A549 treated with Mapracorat at 1 μM for 4 hours (cell line): Measurements from ENCODE around the gene KCNA5. TPM values are rescaled to one million over a fixed set of nuclear protein-coding genes. Genes with fewer than 3 reads are reported as not detected.

Experiments
- total RNA-seq: library from RNA; stranded (reverse); fragments of 200-300 nt; extraction: Qiagen RNA extraction; gene quantifications from 5 replicates; pipeline ENCODE4 v1.2.3, GENCODE V29; 2022

KCNA5 gene
- total RNA-seq = not detected in 5 replicates

GRCh38 chr12:5043589-5044419 is at the start of gene KCNA5:
Gene KCNA5, plus strand, starts transcription at chr12:5043879. Its CDS starts 269 bp downstream, at chr12:5044148.

Other genes with a start within 250 kb of the KCNA5 start
- gene KCNA1, start 134.0 kb upstream of the KCNA5 start, total RNA-seq = not detected in 5 replicates